ENCODE data around the gene ZNF492. TPM values are rescaled to one million over a fixed set of nuclear protein-coding genes. Genes with fewer than 3 reads are reported as not detected.

ZNF492 gene
- total and polyA plus RNA-seq, 7 donors, result 0.01 to 0.07 (median 0.03) TPM; not detected in 4

- peaks cover 0 to 2% (median 0%) of the 10 kb centered on the region in 3 donors for H3K27me3 ChIP-seq (ENCODE audit: insufficient read depth in 3 of 3, low read length in 2 of 3)
- TF ChIP-seq, protein P1, sequence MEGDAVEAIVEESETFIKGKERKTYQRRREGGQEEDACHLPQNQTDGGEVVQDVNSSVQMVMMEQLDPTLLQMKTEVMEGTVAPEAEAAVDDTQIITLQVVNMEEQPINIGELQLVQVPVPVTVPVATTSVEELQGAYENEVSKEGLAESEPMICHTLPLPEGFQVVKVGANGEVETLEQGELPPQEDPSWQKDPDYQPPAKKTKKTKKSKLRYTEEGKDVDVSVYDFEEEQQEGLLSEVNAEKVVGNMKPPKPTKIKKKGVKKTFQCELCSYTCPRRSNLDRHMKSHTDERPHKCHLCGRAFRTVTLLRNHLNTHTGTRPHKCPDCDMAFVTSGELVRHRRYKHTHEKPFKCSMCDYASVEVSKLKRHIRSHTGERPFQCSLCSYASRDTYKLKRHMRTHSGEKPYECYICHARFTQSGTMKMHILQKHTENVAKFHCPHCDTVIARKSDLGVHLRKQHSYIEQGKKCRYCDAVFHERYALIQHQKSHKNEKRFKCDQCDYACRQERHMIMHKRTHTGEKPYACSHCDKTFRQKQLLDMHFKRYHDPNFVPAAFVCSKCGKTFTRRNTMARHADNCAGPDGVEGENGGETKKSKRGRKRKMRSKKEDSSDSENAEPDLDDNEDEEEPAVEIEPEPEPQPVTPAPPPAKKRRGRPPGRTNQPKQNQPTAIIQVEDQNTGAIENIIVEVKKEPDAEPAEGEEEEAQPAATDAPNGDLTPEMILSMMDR (IDR thresholded peaks at IDR 0.05), result no peak
- no peaks in the 10 kb centered on the region for H3K9me3 ChIP-seq
- ATAC-seq (no peak), DNase-seq (no peak)
- H3K36me3 ChIP-seq (ENCODE audit: insufficient read depth in 1 of 2, low read depth in 1 of 2), result no peaks in the 10 kb centered on the region
- no peak overlapping the region for H3K4me3 ChIP-seq
- intact Hi-C loops (cut with DNase I), result no loop called here
- no peaks in the 10 kb centered on the region for H3K4me1 ChIP-seq
- no peak overlapping the region for H3K27ac ChIP-seq
- WGBS, 3 donors, result 69 to 73% (median 71%) methylated on average over 12 of the region's 12 CpGs
Measured at GRCh38 chr19:22605275-22606211, 28.6 kb upstream of the ZNF492 start.

DNA sequence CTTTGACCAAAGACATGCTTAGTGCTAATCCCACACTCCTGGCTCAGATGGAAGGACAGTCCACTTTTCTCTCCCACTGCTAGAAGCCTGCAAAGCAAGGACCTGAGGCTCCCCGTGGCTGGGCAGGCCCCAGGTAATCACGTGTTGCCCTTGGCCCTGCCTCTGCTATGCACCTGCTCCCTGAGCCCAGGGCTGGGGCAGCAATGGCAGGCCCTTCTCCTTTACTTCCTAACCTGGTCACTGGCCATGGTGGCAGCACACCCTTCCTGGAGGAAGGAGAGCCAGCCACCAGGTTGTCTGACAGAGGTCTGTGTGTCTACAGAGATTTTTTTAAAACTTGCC is 27.9 kb upstream of the ZNF492 start:
- 56 to 66% (median 60%) methylated on average over 2 of the region's 2 CpGs for WGBS, 3 donors
- Histone ChIP-seq H3K4me1 (no peaks in the 10 kb centered on the region), H3K36me3 (ENCODE audit: insufficient read depth in 1 of 2, low read depth in 1 of 2) (no peaks in the 10 kb centered on the region), H3K27me3 (ENCODE audit: insufficient read depth in 3 of 3, low read length in 2 of 3) (peaks cover 0 to 2% (median 0%) of the 10 kb centered on the region in 3 donors), H3K9me3 (no peaks in the 10 kb centered on the region), H3K27ac (no peak overlapping the region), H3K4me3 (no peak overlapping the region)
- DNase-seq (no peak), ATAC-seq (no peak)
- intact Hi-C loops (cut with DNase I), result no loop called here
- TF ChIP-seq, protein P1 (IDR thresholded peaks at IDR 0.05), result no peak

DNA sequence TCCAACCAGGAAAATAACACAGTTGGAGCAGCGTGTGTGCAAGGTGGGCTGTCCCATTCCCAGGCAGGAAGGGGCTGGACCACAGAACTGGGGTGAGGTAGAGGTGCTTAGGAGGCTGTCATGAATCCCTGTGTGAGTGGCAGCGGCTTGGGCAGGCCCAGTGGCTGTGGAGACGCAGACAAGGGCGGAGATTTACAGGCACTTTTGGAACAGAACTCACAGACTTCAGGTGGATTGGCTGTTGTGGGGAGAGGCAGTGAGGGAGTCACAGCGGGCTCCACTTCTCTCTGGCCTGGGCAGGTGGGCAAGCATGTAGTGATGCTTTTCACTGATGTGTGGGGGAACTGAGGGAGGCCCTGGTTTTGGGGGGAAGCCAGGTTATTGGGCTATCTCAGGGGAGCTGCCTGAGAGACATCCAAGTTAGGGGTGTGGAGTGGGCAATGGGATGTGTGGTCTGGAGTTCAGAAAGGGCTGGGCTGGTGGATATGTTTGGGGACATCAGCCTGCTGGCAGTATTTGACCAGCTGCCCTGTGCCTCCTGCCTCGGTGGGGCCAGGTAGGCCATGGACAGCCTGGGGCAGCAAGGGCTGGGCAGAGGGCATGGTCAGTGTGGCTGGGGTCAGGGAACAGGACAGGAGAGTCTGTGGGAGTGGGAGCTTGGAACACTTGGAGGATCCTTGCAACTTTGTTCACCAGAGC is 27.0 kb upstream of the ZNF492 start:
- Histone ChIP-seq H3K4me3 (no peak overlapping the region), H3K27me3 (ENCODE audit: insufficient read depth in 3 of 3, low read length in 2 of 3) (peaks cover 0 to 2% (median 0%) of the 10 kb centered on the region in 3 donors), H3K4me1 (no peaks in the 10 kb centered on the region), H3K36me3 (ENCODE audit: insufficient read depth in 1 of 2, low read depth in 1 of 2) (no peaks in the 10 kb centered on the region), H3K9me3 (no peaks in the 10 kb centered on the region), H3K27ac (no peak overlapping the region)
- 70 to 71% (median 71%) methylated on average over 6 of the region's 6 CpGs for WGBS, 3 donors
- TF ChIP-seq, protein P1 (IDR thresholded peaks at IDR 0.05), result no peak
- DNase-seq, result no peak
- no peak for ATAC-seq
- intact Hi-C loops (cut with DNase I), result no loop called here

DNA sequence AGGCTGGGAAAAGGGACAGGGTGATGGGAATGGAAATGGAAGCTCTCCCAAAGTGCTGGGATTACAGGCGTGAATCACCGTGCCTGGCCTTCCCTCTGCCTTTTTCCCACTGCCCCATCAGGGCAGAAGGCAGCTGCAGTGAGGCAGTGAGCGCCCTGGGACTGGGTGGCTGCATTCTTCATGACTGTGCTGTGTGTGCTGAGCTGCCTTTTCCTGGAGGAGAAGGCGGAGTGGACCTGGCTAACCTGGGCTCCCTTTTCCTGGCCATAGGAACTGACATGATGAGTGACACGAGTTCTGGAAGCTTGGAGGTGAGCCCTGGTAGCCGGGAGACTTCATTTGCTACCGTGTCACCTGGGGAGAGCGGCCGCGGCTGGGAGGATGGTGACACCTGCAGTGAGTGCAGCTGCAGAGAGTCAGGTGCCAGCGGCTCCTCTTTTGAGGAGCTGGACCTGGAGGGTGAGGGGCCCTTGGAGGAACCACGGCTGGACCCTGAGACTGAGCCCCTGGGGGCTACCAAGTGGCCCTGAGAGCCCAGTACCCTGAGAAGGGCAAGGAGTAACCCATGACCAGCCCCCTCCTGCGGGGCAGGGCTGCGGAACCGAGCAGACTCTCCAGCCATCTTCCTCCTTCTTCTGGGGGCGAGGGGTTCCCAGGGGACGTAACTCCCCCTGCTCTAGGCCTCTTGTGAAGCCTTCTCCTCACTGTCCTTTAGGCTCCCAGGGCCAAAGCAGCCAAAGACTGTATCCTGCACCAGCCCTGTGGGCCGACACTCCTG is 26.3 kb upstream of the ZNF492 start:
- Histone ChIP-seq H3K36me3 (ENCODE audit: insufficient read depth in 1 of 2, low read depth in 1 of 2) (no peaks in the 10 kb centered on the region), H3K4me1 (no peaks in the 10 kb centered on the region), H3K27me3 (ENCODE audit: insufficient read depth in 3 of 3, low read length in 2 of 3) (peaks cover 0 to 4% (median 0%) of the 10 kb centered on the region in 3 donors), H3K4me3 (no peak overlapping the region), H3K9me3 (no peaks in the 10 kb centered on the region), H3K27ac (no peak overlapping the region)
- 68 to 72% (median 71%) methylated on average over 16 to 18 of the region's 18 CpGs for WGBS, 3 donors
- DNase-seq, result no peak
- TF ChIP-seq, protein P1 (IDR thresholded peaks at IDR 0.05), result no peak
- intact Hi-C loops (cut with DNase I), result no loop called here
- ATAC-seq, result no peak
